Astrocyte of the cerebellum (primary cell): ENCODE data around the gene LRRC43.

Experiments used
- DNase-seq: peaks from one replicate; pipeline ENCODE4 v3.0.0-alpha.2; 2011; ENCODE audit warnings: low read depth
- H3K4me3 ChIP-seq: 2 replicates; pipeline ENCODE4 v1.5.1; 2011; ENCODE audit warnings: mild to moderate bottlenecking, low read depth, low read length, moderate library complexity
- in situ Hi-C: cut with HindIII; loops from 2 replicates; pipeline ENCODE4 v1.10.0; 2017; ENCODE audit warnings: low sequenced_read_pairs
- TF ChIP-seq, protein P1 (sequence below): IDR thresholded peaks from 2 replicates; pipeline ENCODE4 v1.5.1; 2012; ENCODE audit warnings: low read length, low read depth, moderate library complexity, mild to moderate bottlenecking; ENCODE audit errors: missing control alignments

The LRRC43 gene

DNA sequence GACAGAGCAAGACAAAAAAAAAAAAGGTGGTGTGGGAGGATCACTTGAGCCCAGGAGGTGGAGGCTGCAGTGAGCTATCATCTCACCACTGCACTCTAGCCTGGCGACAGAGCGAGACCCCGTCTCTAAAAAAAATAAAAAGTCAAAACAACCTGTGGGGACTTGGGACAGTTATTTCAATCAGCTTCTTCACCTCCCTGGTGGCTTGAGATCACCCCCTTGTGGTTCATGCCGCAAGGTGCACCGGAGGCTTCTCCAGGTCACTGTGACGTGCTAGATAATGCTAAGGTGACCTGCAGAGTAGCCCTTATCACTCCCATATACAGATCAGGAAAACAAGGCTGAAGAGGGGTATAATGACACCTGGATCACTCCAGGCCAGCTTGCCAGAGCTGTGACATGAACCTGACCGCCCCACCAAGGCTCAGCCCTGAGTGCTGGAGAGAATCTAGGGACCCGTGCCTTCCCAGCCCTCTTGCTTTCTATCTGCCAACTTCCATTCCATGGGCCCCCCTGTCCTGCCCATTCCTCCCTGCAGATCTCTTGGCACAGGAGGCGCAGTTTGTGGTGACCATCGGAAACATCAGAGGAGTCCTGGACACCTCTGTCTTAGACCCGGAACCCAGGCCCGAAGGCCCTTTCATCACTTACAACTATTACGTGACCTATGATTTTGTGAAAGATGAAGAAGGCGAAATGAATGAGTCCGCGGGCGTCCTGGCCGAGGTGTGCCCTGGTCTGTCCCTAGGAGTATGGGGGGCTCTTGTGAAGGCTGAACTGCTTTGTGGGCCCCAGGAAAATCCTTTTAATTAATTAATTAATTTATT is 8.1 kb downstream of the LRRC43 start:
- DNase-seq, result peak; percentile 16
- TF ChIP-seq, protein P1, sequence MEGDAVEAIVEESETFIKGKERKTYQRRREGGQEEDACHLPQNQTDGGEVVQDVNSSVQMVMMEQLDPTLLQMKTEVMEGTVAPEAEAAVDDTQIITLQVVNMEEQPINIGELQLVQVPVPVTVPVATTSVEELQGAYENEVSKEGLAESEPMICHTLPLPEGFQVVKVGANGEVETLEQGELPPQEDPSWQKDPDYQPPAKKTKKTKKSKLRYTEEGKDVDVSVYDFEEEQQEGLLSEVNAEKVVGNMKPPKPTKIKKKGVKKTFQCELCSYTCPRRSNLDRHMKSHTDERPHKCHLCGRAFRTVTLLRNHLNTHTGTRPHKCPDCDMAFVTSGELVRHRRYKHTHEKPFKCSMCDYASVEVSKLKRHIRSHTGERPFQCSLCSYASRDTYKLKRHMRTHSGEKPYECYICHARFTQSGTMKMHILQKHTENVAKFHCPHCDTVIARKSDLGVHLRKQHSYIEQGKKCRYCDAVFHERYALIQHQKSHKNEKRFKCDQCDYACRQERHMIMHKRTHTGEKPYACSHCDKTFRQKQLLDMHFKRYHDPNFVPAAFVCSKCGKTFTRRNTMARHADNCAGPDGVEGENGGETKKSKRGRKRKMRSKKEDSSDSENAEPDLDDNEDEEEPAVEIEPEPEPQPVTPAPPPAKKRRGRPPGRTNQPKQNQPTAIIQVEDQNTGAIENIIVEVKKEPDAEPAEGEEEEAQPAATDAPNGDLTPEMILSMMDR, result peak; percentile 90
- in situ Hi-C loops, result no loop called here
- H3K4me3 ChIP-seq, result no peak overlapping the region

DNA sequence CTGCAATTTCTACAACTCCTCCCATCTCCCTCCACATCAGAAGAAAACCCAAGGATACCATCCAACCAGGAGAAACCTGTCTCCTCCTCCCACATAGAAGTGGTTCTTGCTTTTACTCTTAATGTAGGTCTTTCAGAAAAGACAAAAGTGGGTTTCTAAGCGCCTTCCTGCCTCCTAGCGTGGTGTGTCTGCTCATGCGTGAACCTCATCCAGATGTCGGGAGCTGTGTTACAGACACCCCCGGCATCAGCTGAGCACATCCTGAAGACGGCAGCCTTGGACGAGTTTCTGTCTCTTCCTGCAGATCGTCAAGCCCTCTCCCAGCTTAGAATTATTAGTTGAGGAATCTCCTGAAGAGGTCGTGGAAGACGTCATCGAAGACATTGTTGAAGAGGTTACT is 9.5 kb downstream of the LRRC43 start:
- H3K4me3 ChIP-seq, result no peak overlapping the region
- in situ Hi-C loops, result no loop called here
- no peak for DNase-seq
- TF ChIP-seq, protein P1, result no peak

DNA sequence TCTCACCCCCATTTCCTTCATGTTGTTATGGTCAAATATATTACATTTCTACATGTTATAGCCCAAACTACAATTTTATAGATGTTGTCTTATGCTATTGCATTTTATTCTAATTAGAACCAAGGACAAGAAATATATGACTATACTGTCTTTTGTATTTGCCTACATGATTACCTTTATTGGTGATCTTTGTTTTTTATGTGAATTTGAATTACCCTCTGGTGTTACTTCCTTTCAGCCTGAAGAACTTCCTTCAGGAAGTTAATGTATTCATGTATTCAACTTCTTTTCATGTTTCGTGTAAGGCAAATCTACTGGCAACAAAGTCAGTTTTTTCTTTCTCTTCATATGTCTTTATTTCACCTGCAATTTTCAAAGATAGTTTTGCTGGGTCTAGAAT is 11.9 kb downstream of the LRRC43 start:
- TF ChIP-seq, protein P1, result no peak
- in situ Hi-C loops, result no loop called here
- no peak overlapping the region for H3K4me3 ChIP-seq
- no peak for DNase-seq

DNA sequence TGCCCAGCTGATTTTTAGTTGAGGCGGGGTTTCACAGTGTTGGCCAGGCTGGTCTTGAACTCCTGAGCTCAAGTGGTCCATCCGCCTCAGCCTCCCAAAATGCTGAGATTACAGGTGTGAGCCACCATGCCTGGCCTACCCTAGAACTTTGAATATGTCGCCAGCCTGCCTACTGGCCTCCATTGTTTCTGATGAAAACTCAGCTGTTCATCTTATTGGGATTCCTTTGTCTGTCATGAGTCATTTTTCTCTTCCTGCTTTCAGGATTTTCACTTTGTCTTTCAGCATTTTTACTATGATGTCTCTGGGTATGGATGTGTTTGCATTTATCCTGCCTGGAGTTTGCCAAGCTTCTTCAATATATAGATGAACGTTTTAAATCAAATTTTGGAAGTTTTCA is 12.5 kb downstream of the LRRC43 start:
- no peak overlapping the region for H3K4me3 ChIP-seq
- in situ Hi-C loops, result no loop called here
- no peak for DNase-seq
- TF ChIP-seq, protein P1, result no peak

DNA sequence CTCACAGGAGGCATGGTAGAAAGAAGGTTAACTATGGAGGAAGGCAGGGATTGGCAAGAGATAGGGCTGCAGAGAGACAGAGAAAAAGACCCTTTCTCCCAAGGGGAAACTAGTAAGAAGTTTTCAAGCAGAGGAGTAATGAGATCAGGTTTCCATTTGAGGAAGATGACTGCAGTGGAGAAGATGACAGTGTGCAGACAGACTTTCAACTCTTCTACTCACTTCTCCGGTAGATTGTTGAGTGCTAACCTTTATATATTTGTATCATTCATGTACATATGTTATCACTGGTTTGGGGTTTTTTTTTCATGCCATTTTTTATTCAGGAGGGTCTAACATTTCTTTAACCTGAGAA is 14.7 kb downstream of the LRRC43 start:
- in situ Hi-C loops, result no loop called here
- DNase-seq, result no peak
- TF ChIP-seq, protein P1, result no peak
- H3K4me3 ChIP-seq, result no peak overlapping the region

DNA sequence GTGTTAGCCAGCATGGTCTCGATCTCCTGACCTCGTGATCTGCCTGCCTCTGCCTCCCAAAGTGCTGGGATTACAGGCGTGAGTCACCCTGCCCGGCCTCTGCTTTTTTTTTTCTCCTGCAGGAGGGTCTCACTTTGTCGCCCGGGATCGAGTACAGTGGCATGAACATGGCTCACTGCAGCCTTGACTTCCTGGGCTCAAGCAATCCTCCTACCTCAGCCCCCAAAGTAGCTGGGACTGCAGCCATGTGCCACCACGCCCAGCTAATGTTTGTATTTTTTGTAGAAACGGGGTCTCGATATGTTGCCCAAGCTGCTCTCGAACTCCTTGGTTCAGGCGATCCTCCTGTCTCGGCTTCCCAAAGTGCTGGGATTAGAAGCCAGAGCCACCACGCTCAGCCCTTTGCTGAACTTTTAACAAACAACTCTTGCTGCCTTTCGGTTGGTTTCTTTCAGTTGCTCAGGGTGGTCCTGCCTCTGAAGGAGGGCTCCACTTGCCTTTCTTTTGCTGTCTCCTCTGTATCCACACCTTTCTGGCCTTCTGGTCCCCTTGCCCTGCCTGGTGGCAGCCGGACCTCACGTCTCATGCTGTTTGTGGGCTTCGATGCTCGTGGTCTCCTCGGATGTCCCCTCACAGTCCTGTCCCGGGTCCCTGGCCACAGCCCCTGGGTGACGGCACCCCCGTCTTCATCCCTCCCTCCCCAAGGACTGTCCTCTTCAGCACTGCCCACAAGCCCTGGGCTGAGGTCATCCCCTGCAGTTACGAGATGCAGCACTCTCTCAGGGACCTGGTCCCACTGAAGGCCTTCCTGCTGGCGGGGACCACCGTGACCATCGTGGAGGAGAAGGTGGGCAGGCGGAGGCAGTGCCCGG is 16.8 kb downstream of the LRRC43 start:
- TF ChIP-seq, protein P1, result no peak
- no peak for DNase-seq

More for the DNA sequence above, 16.8 kb downstream of the LRRC43 start:
- H3K4me3 ChIP-seq, result no peak overlapping the region
- in situ Hi-C loops, result no loop called here
